ENCODE results near the gene MAN1C1. TPM values are rescaled to one million over a fixed set of nuclear protein-coding genes. Genes with fewer than 3 reads are reported as not detected.

The MAN1C1 gene
- total RNA-seq, 1 donor from 2014 or later = 5.0 TPM

DNA sequence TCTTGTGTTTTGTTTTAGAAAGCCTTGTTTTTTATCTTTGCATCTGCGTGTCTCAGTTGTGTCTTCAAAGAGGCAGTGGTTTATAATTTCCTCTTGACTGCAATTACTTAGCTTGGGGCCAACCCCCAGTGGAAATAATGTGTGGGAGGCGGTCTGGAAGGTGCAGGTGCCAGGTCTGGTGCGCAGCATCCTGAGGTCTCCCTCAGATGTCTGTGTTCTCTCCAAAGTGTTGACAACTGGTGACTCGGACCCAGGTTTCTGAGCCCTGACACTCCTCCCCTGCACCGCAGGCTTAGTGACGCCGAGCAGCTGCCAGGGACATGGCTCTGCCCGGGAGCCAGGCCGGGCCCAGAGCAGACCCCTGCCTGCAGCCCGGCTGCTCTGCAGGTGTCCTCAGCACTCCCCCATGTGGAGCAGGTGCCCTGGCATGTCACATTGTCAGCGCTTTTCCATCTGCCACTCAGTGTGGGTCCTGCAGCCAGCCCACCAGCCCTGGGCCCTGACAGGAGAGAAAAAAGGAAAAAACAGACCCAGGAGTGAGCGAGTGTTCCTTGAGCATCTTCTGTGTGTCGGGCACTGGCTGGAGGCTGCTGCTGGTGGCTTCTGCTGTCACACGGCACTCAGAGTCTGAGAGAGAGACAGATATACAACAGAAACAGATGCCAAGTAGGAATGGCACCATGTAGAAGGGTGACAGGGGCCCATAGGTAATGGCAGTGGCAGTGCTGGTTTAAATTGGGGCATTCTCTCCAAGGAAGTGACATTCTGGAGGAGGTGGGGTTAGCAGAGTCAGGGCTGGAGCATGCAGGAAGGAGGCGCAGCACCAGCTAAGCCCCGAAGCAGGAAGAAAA is 158.6 kb downstream of the MAN1C1 start:
- peaks cover 61% of the 10 kb centered on the region for H3K27me3 Mint-ChIP-seq (ENCODE audit: low read depth)
- H3K4me3 Mint-ChIP-seq (ENCODE audit: low read depth) = no peak overlapping the region
- peak; percentile 74 for DNase-seq (ENCODE audit: low spot score)
- intact Hi-C loops (cut with micrococcal nuclease) = loop anchor here (1.0 kb wide), 1 partner anchor 101 kb away; no protein-coding TSS in a partner anchor
- H3K4me1 Mint-ChIP-seq (ENCODE audit: low read depth) = peaks cover 20% of the 10 kb centered on the region
- H3K27ac Mint-ChIP-seq = peak overlapping the region; percentile 5
- peaks cover 5% of the 10 kb centered on the region for H3K36me3 Mint-ChIP-seq (ENCODE audit: low read depth)
- H3K9me3 Mint-ChIP-seq = no peaks in the 10 kb centered on the region

DNA sequence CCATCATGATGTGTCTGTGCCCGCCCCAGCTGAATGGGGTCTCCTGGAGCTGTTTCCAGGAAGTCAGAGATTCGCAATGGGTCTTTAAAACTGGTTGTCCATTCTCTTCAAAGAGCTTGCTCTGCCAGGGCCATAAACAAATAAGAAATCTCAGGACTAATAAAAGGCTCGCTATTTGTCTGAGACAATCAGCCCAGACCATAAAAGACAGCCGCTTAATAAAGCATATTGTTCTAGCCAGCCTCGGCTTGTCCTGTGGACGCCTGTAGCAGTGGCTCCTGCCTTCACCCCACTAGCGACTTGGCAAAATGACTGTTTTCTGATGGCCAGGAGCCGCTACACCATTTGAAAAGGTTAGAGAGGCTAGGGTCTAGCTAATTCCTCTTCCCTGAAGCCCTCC is 162.8 kb downstream of the MAN1C1 start:
- intact Hi-C loops (cut with micrococcal nuclease) = no loop called here
- peaks cover 35% of the 10 kb centered on the region for H3K27me3 Mint-ChIP-seq (ENCODE audit: low read depth)
- H3K4me3 Mint-ChIP-seq (ENCODE audit: low read depth) = no peak overlapping the region
- no peaks in the 10 kb centered on the region for H3K36me3 Mint-ChIP-seq (ENCODE audit: low read depth)
- H3K27ac Mint-ChIP-seq = no peak overlapping the region
- peaks cover 14% of the 10 kb centered on the region for H3K4me1 Mint-ChIP-seq (ENCODE audit: low read depth)
- H3K9me3 Mint-ChIP-seq = no peaks in the 10 kb centered on the region
- no peak for DNase-seq (ENCODE audit: low spot score)

DNA sequence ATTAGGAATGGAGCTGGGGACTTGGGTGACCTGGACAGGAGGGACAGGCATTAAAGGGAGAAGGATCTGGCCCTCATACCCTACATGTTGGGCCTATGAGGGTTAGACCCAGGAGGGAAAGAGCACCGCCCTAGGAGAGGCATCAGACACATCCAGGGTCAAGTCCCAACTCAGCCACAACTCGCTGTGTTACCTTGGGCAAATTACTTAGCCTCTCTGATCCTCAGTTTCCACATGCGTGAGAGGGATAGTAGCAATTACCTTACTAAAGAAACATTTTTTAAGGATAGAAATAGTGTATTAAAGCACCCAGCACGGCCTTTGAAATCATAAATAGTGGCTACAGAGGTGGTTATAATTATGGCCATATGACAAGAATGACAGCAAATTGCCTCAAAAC is 163.3 kb downstream of the MAN1C1 start:
- peaks cover 38% of the 10 kb centered on the region for H3K27me3 Mint-ChIP-seq (ENCODE audit: low read depth)
- H3K27ac Mint-ChIP-seq = no peak overlapping the region
- no peak for DNase-seq (ENCODE audit: low spot score)
- no peak overlapping the region for H3K4me3 Mint-ChIP-seq (ENCODE audit: low read depth)
- intact Hi-C loops (cut with micrococcal nuclease) = no loop called here
- H3K36me3 Mint-ChIP-seq (ENCODE audit: low read depth) = no peaks in the 10 kb centered on the region
- no peaks in the 10 kb centered on the region for H3K9me3 Mint-ChIP-seq
- H3K4me1 Mint-ChIP-seq (ENCODE audit: low read depth) = peaks cover 10% of the 10 kb centered on the region

DNA sequence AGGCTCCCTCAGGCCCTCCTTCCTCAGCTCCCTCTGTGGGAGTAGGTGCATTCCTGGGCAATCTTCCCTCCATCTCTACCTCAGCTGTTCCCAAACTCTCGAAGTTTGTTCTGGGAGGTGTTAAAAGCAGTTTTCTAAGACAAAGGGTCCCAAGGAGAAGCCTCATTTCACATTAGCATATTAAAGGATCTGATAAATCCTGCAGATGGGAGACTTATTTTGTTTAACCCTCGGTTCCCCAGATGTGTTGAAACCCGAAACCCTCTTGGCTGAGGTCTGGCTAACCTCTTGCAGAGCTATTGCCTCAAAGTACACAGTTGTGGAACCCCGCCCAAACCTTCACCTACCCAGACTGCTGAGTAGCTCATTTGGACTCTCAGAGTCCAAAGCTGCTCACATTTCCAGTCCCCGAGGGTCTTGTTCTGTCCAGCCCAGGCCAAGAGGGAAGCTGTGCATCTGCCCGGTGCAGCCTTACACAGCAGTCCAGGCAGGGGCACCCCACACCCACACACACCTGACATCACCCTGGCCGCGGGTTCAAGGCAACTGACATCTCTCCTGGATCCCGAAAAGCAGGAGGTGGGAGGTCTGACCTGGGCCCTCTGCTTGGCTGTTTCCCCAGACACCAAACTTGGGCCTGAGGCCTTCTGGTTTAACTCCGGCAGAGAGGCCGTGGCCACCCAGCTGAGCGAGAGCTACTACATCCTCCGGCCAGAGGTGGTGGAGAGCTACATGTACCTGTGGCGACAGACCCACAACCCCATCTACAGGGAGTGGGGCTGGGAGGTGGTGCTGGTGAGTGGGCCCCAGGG is 163.9 kb downstream of the MAN1C1 start:
- Mint-ChIP-seq H3K9me3 (no peaks in the 10 kb centered on the region), H3K4me1 (ENCODE audit: low read depth) (peaks cover 3% of the 10 kb centered on the region), H3K27me3 (ENCODE audit: low read depth) (peaks cover 33% of the 10 kb centered on the region), H3K36me3 (ENCODE audit: low read depth) (no peaks in the 10 kb centered on the region), H3K27ac (no peak overlapping the region), H3K4me3 (ENCODE audit: low read depth) (no peak overlapping the region)
- intact Hi-C loops (cut with micrococcal nuclease) = no loop called here
- DNase-seq (ENCODE audit: low spot score) = no peak

DNA sequence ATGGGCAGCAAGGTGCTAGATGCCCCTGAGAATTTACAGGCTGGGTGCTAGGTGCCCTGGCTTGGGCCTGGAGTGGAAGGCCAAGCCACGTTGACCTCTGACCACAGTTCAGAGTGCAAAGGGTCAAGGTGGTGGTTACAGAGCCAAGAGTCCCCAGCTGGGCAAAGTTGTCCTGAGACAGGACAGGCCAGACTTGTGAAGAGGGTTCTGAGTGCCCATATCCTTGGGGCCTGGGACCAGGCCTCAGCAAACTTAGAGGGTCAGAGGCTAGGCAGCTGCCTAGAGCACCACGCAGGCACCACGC is 164.5 kb downstream of the MAN1C1 start:
- Mint-ChIP-seq H3K36me3 (ENCODE audit: low read depth) (no peaks in the 10 kb centered on the region), H3K27me3 (ENCODE audit: low read depth) (peaks cover 31% of the 10 kb centered on the region), H3K27ac (no peak overlapping the region), H3K4me1 (ENCODE audit: low read depth) (no peaks in the 10 kb centered on the region), H3K9me3 (no peaks in the 10 kb centered on the region), H3K4me3 (ENCODE audit: low read depth) (no peak overlapping the region)
- no peak for DNase-seq (ENCODE audit: low spot score)
- intact Hi-C loops (cut with micrococcal nuclease) = no loop called here

DNA sequence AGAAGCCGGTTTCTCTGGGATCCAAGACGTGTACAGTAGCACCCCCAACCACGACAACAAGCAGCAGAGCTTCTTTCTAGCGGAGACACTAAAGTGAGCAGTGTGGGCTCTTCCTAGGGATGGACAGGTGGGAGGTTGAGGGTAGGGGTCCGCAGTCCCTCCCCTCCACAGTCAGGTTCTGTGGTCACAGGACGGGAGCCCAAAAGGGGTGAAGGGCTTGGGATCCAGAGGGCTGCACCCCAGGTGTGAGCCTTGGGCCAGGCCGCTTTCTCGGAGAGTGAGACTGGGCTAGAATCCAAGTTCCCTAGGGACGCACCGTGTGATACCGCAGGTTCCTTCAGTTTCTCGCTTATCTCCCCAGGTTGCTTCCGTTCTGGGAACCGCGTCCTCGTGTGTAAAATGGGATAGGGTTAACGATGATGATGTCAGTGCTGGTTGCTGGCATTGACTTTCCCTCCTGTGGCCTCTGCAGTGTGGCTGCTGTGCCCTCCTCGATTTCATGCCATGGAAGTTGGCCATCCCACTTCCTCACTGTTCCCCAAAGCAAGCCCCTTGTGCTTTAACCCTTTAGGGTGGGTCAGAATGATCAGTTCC is 166.1 kb downstream of the MAN1C1 start:
- no peaks in the 10 kb centered on the region for H3K4me1 Mint-ChIP-seq (ENCODE audit: low read depth)
- H3K27ac Mint-ChIP-seq = no peak overlapping the region

DNA sequence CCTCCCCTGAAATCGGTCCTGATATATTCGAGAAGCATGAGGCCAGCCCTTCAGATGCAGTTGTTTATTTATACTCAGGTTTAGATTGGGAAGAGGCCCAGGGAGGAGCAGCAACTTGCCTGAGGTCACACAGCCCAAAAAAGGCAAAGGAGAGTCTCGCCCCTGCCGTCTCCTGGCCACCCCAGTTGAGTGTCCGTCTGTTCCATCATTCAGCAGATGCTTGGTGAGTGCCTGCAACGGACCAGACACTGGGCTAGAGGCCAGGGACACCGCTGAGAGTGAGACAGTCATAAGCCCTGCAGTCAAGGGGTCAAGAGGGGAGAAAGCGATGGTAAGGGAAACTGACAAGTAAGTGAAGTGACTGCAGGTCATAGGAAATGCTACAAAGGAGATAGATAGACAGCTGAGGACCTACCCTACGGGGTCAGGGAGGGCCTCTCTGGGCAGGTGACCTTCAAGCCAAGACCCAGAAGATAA is 168.0 kb downstream of the MAN1C1 start:
- Mint-ChIP-seq H3K27me3 (ENCODE audit: low read depth) (peaks cover 23% of the 10 kb centered on the region), H3K4me3 (ENCODE audit: low read depth) (no peak overlapping the region)

More for the DNA sequence above, 166.1 kb downstream of the MAN1C1 start:
- Mint-ChIP-seq H3K4me3 (ENCODE audit: low read depth) (no peak overlapping the region), H3K36me3 (ENCODE audit: low read depth) (no peaks in the 10 kb centered on the region), H3K27me3 (ENCODE audit: low read depth) (peaks cover 25% of the 10 kb centered on the region), H3K9me3 (no peaks in the 10 kb centered on the region)
- no peak for DNase-seq (ENCODE audit: low spot score)
- intact Hi-C loops (cut with micrococcal nuclease) = no loop called here

DNA sequence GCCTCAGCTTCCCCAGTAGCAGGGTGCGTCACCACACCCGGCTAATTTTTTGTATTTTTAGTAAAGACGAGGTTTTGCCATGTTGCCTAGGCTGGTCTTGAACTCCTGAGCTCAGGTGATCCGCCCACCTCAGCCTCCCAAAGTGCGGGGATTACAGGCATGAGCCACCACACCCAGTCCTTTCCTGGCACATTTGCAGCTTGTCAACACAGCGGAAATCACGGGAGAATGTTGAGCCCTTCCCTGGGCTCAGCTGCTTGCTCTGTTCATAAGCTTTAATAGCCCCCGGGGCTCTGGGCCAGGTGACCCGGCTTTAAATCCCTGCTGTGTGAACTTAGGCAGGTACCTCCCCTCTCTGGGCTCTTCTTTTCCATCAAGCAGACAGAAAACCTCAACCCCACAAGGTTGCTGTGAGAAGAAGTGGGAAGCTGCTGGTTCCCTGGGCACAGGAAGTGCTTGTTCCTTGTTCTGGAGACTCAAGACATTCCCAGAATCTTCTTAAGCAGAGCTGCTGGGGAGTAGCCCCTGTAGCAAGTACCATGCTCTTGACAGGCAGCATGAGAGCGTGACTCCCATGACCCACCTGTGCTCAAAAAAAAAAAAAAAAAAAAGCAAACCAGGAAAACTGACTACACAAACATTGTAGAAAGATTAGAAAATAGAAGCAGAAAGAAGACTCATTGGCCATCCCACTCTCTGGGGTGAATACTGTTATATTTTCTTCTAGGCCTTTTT is 168.9 kb downstream of the MAN1C1 start:
- no peak overlapping the region for H3K4me3 Mint-ChIP-seq (ENCODE audit: low read depth)
- H3K9me3 Mint-ChIP-seq = no peaks in the 10 kb centered on the region
- H3K36me3 Mint-ChIP-seq (ENCODE audit: low read depth) = no peaks in the 10 kb centered on the region
- intact Hi-C loops (cut with micrococcal nuclease) = no loop called here
- peaks cover 21% of the 10 kb centered on the region for H3K27me3 Mint-ChIP-seq (ENCODE audit: low read depth)
- no peaks in the 10 kb centered on the region for H3K4me1 Mint-ChIP-seq (ENCODE audit: low read depth)
- H3K27ac Mint-ChIP-seq = no peak overlapping the region
- DNase-seq (ENCODE audit: low spot score) = no peak

More for the DNA sequence above, 168.0 kb downstream of the MAN1C1 start:
- DNase-seq (ENCODE audit: low spot score) = no peak
- intact Hi-C loops (cut with micrococcal nuclease) = no loop called here
- no peaks in the 10 kb centered on the region for H3K36me3 Mint-ChIP-seq (ENCODE audit: low read depth)
- H3K27ac Mint-ChIP-seq = no peak overlapping the region
- no peaks in the 10 kb centered on the region for H3K4me1 Mint-ChIP-seq (ENCODE audit: low read depth)
- H3K9me3 Mint-ChIP-seq = no peaks in the 10 kb centered on the region

DNA sequence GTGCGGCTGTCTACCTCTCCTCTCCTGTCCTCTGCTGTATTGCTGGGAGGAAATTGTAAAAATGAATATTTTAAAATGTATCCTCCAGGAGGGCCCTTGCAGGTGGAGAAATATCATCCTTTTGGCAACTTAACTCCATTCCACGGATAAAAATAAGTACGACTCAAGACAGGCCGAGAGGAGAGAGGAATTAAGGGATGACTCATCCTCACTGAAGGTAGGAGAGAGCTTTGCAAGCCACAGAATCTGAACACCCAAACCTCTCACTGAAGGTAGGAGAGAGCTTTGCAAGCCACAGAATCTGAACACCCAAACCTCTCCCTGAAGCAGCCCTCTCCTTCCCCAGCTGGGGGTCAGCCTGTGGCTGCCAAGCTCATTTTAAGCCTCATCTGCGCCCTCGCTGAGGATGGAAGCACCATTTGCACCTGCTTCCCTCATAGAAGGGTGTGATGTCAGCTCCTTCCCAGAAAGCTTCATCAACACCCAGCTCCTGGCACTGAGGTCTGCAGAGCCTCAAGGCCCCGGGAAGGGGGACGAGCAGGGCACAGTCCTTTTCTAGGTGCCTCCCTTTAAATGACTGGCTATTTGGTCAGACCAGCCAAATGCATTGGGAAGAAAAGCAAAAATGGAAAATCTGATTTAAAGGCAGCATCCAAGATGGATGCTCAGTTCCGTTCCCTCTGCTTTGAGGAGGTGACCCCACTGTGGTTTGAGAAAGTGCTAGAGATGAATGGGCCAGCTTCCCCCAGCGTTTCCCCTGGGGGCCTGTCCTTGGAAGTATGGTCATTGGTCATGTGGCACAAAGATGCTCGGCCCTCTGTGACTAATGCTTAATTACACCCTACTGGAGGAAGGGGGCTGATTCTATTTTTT is 170.5 kb downstream of the MAN1C1 start:
- H3K9me3 Mint-ChIP-seq = no peaks in the 10 kb centered on the region
- H3K27me3 Mint-ChIP-seq (ENCODE audit: low read depth) = peaks cover 32% of the 10 kb centered on the region
- intact Hi-C loops (cut with micrococcal nuclease) = no loop called here
- no peak overlapping the region for H3K27ac Mint-ChIP-seq
- no peak overlapping the region for H3K4me3 Mint-ChIP-seq (ENCODE audit: low read depth)
- DNase-seq (ENCODE audit: low spot score) = no peak
- no peaks in the 10 kb centered on the region for H3K4me1 Mint-ChIP-seq (ENCODE audit: low read depth)
- H3K36me3 Mint-ChIP-seq (ENCODE audit: low read depth) = no peaks in the 10 kb centered on the region

DNA sequence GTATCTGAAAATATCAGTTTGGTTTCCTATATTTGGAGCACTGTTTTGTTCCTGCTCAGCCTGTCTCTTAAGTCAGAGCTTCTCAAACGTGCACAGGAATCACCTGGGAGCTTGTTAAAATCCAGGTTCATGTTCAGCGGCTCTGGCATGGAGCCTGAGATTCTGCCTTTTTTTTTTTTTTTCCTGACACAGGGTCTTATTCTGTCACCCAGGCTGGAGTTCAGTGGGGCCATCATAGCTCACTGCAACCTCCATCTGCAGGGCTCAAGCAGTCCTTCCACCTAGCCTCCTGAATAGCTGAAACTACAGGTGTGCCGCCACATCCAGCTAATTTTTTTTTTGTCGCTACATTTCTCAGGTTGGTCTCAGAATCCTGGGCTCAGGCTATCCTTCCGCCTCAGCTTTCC is 171.2 kb downstream of the MAN1C1 start:
- DNase-seq (ENCODE audit: low spot score) = no peak
- Mint-ChIP-seq H3K9me3 (no peaks in the 10 kb centered on the region), H3K36me3 (ENCODE audit: low read depth) (no peaks in the 10 kb centered on the region), H3K27ac (no peak overlapping the region), H3K27me3 (ENCODE audit: low read depth) (peaks cover 31% of the 10 kb centered on the region), H3K4me1 (ENCODE audit: low read depth) (no peaks in the 10 kb centered on the region), H3K4me3 (ENCODE audit: low read depth) (no peak overlapping the region)
- intact Hi-C loops (cut with micrococcal nuclease) = no loop called here

DNA sequence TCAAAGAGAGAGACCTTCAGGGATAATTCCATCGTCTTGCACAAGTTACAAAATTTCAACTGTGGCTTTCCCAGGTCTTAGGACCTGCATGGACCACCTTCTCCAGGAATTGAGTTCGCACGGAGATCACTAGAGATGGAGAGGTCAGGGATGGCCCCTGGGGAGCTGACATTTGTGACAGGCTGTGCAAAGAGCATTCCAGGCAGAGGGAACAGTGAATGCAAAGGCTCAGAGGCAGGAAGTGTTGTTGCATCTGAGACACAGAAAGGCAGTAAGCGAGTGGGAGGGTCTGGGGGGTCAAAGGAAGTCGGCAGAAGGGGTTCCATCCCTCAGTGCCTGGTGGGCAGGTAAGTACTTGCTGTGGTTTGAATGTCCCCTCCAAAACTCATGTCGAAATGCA is 173.9 kb downstream of the MAN1C1 start:
- Mint-ChIP-seq H3K27ac (no peak overlapping the region), H3K4me1 (ENCODE audit: low read depth) (no peaks in the 10 kb centered on the region), H3K9me3 (no peaks in the 10 kb centered on the region), H3K4me3 (ENCODE audit: low read depth) (no peak overlapping the region), H3K27me3 (ENCODE audit: low read depth) (peaks cover 39% of the 10 kb centered on the region), H3K36me3 (ENCODE audit: low read depth) (no peaks in the 10 kb centered on the region)
- DNase-seq (ENCODE audit: low spot score) = no peak
- intact Hi-C loops (cut with micrococcal nuclease) = no loop called here

DNA sequence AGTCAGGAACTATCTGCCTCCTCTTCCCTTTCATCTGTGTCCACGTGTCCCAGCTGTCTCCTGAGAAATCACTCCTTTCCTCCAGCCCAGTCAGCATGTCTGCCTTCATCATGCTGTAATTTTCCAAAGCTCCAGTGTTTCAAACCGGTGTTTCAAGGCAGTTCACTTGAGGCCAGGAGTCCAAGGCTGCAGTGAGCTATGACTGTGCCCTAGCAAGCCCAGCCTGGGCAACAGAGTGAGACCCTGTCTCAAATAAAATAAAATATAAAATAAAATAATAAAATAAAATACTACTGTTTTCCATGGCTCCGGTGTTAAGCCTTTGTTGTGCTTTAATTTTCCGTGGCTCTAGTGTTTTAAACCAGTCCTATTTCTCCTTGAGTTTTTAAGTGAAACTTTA is 175.5 kb downstream of the MAN1C1 start:
- no peaks in the 10 kb centered on the region for H3K36me3 Mint-ChIP-seq (ENCODE audit: low read depth)
- no peak for DNase-seq (ENCODE audit: low spot score)
- peaks cover 9% of the 10 kb centered on the region for H3K4me1 Mint-ChIP-seq (ENCODE audit: low read depth)
- intact Hi-C loops (cut with micrococcal nuclease) = no loop called here
- H3K27me3 Mint-ChIP-seq (ENCODE audit: low read depth) = peaks cover 45% of the 10 kb centered on the region
- no peaks in the 10 kb centered on the region for H3K9me3 Mint-ChIP-seq
- no peak overlapping the region for H3K27ac Mint-ChIP-seq
- no peak overlapping the region for H3K4me3 Mint-ChIP-seq (ENCODE audit: low read depth)
